Measurements from ENCODE around the gene RAB12. TPM values are rescaled to one million over a fixed set of nuclear protein-coding genes. Genes with fewer than 3 reads are reported as not detected.
A peak's percentile ranks its signal among the peaks of the same experiment; 100 is the strongest.
"Not testable (repeated sequence)": the region's sequence is repeated elsewhere in the genome, so short reads cannot be mapped to it uniquely, and the experiment has no call there.

The RAB12 gene
- total RNA-seq, 1 experiment from 2014 or later = 35.1 TPM

DNA sequence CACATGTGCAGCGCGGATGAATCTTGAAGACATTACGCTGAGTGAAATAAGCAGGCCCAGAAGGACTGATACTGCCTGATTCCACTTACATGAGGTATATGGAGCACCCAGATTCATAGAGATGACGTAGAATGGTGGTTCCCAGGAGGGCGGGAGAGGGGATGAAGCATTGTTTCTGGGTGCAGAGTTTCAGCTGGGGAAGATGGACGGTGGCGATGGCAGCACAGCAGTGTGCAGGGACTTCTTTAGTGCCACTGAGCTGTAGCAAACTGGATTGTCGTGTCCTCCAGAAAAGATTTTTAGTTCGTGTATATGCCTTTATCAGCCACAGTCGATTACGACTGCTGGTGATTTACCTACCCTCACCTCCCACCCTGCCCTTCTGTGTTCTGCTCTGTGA lies 30.5 kb downstream of the RAB12 start:
- no peaks in the 10 kb centered on the region for H3K4me1 ChIP-seq (ENCODE audit: insufficient read depth, low read length, poor library complexity, severe bottlenecking)
- H3K4me3 ChIP-seq (ENCODE audit: low read depth, low read length, poor library complexity, severe bottlenecking) = no peak overlapping the region
- no peaks in the 10 kb centered on the region for H3K9me3 ChIP-seq (ENCODE audit: low read depth, low read length, poor library complexity, severe bottlenecking)
- H3K27ac ChIP-seq (ENCODE audit: low read depth, low read length, poor library complexity, severe bottlenecking) = no peak overlapping the region
- DNase-seq (ENCODE audit: low spot score) = no peak
- TF ChIP-seq, protein P1, sequence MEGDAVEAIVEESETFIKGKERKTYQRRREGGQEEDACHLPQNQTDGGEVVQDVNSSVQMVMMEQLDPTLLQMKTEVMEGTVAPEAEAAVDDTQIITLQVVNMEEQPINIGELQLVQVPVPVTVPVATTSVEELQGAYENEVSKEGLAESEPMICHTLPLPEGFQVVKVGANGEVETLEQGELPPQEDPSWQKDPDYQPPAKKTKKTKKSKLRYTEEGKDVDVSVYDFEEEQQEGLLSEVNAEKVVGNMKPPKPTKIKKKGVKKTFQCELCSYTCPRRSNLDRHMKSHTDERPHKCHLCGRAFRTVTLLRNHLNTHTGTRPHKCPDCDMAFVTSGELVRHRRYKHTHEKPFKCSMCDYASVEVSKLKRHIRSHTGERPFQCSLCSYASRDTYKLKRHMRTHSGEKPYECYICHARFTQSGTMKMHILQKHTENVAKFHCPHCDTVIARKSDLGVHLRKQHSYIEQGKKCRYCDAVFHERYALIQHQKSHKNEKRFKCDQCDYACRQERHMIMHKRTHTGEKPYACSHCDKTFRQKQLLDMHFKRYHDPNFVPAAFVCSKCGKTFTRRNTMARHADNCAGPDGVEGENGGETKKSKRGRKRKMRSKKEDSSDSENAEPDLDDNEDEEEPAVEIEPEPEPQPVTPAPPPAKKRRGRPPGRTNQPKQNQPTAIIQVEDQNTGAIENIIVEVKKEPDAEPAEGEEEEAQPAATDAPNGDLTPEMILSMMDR (conservative IDR thresholded peaks at IDR 0.05; ENCODE audit: low read depth, low read length) = no peak
- TF ChIP-seq EZH2 (IDR thresholded peaks at IDR 0.05; ENCODE audit: borderline replicate concordance, low read depth, low read length, poor library complexity, severe bottlenecking) = no peak
- peaks cover 31% of the 10 kb centered on the region for H3K36me3 ChIP-seq (ENCODE audit: insufficient read depth, low read length, poor library complexity, severe bottlenecking)
- BruUV-seq (replicated peaks) = no TSS peak
- ChIA-PET CTCF (interaction anchor here (0.7 kb wide), 1 partner anchor 162 kb away, joined by 4 read pairs; no protein-coding TSS in a partner anchor), POLR2A (ENCODE audit: low non-redundant PET) (interaction anchor here (0.5 kb wide), 1 partner anchor 1823 kb away, joined by 9 read pairs; no protein-coding TSS in a partner anchor)
- intact Hi-C loops (cut with micrococcal nuclease; ENCODE audit: unreplicated experiment) = no loop called here
- no peaks in the 10 kb centered on the region for H3K27me3 ChIP-seq (replicated peaks; ENCODE audit: insufficient read depth, low read depth, low read length, poor library complexity)

DNA sequence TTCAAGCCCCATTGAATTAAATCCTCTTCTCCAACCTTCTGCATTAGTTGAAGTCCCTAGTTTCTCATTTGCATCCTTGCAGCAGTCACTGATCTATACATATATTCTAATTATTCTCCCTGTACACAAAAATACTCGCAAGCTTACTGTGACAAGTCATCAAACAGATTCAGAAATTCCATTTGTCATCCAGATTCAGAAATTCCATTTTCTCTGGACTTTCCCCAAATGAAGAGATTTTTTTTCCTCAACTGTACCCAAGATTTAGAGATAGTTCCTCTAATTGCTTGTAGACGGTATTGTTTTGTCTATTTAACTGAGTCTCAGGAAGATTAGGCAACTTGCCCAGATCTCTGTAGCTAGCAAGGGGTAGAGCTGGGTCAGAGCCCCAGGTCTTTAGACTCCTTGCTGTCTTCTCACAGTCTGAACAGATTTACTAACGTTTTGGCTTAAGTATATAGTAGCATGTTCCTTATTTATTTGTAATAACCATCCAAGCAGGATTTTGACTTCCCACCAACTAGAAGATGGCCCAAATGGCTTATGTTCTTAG lies 34.2 kb downstream of the RAB12 start:
- Histone ChIP-seq H3K9me3 (ENCODE audit: low read depth, low read length, poor library complexity, severe bottlenecking) (no peaks in the 10 kb centered on the region), H3K4me3 (ENCODE audit: low read depth, low read length, poor library complexity, severe bottlenecking) (no peak overlapping the region), H3K36me3 (ENCODE audit: insufficient read depth, low read length, poor library complexity, severe bottlenecking) (peaks cover 6% of the 10 kb centered on the region), H3K4me1 (ENCODE audit: insufficient read depth, low read length, poor library complexity, severe bottlenecking) (no peaks in the 10 kb centered on the region), H3K27me3 (replicated peaks; ENCODE audit: insufficient read depth, low read depth, low read length, poor library complexity) (no peaks in the 10 kb centered on the region), H3K27ac (ENCODE audit: low read depth, low read length, poor library complexity, severe bottlenecking) (no peak overlapping the region)
- CTCF ChIA-PET = no interaction called here
- BruUV-seq (replicated peaks) = no TSS peak
- POLR2A ChIA-PET (ENCODE audit: low non-redundant PET) = no interaction called here
- peak; percentile 24 for DNase-seq (ENCODE audit: low spot score)
- TF ChIP-seq EZH2 (IDR thresholded peaks at IDR 0.05; ENCODE audit: borderline replicate concordance, low read depth, low read length, poor library complexity, severe bottlenecking) = no peak
- TF ChIP-seq, protein P1 (conservative IDR thresholded peaks at IDR 0.05; ENCODE audit: low read depth, low read length) = no peak
- intact Hi-C loops (cut with micrococcal nuclease; ENCODE audit: unreplicated experiment) = no loop called here

DNA sequence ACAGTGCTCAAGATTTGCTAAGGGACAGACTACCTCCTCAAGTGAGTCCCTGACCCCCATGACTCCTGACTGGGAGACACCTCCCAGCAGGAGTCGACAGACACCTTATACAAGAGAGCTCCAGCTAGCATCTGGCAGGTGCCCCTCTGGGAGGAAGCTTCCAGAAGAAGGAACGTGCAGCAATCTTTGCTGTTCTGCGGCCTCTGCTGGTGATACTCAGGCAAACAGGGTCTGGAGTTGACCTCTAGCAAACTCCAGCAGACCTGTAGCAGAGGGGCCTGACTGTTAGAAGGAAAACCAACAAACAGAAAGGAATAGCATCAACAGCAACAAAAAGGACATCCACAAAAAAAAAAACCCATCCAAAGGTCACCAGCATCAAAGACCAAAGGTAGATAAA lies 38.1 kb downstream of the RAB12 start:
- POLR2A ChIA-PET (ENCODE audit: low non-redundant PET); H3K4me1 ChIP-seq (ENCODE audit: insufficient read depth, low read length, poor library complexity, severe bottlenecking); BruUV-seq (replicated peaks); intact Hi-C loops (cut with micrococcal nuclease; ENCODE audit: unreplicated experiment); DNase-seq (ENCODE audit: low spot score); H3K9me3 ChIP-seq (ENCODE audit: low read depth, low read length, poor library complexity, severe bottlenecking); H3K27me3 ChIP-seq (replicated peaks; ENCODE audit: insufficient read depth, low read depth, low read length, poor library complexity); H3K4me3 ChIP-seq (ENCODE audit: low read depth, low read length, poor library complexity, severe bottlenecking); H3K27ac ChIP-seq (ENCODE audit: low read depth, low read length, poor library complexity, severe bottlenecking); CTCF ChIA-PET; H3K36me3 ChIP-seq (ENCODE audit: insufficient read depth, low read length, poor library complexity, severe bottlenecking): not testable (repeated sequence)

DNA sequence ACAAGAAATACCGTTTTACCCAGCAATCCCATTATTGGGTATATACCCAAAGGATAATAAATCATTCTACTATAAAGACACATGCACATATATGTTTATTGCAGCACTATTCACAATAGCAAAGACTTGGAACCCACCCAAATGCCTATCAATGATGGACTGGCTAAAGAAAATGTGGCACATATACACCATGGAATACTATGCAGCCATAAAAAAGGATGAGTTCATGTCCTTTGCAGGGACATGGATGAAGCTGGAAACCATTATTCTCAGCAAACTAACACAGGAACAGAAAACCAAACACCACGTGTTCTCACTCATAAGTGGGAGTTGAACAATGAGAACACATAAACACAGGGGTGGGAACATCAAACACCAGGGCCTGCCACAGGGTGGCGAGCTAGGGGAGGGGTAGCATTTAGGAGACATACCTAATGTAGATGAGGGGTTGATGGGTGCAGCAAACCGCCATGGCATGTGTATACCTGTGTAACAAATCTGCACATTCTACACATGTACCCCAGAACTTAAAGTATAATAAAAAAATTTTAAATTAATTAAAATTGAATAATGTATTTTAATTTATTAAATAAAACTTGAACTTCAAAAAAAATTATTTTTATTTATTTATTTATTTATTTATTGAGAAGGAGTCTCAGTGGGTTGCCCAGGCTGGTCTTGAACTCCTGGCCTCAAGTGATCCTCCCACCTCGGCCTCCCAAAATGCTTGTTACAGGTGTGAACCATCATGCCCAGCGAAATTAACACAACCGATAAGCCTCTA lies 42.4 kb downstream of the RAB12 start:
- POLR2A ChIA-PET (ENCODE audit: low non-redundant PET); H3K4me3 ChIP-seq (ENCODE audit: low read depth, low read length, poor library complexity, severe bottlenecking); BruUV-seq (replicated peaks); H3K4me1 ChIP-seq (ENCODE audit: insufficient read depth, low read length, poor library complexity, severe bottlenecking); H3K27ac ChIP-seq (ENCODE audit: low read depth, low read length, poor library complexity, severe bottlenecking); H3K36me3 ChIP-seq (ENCODE audit: insufficient read depth, low read length, poor library complexity, severe bottlenecking); H3K9me3 ChIP-seq (ENCODE audit: low read depth, low read length, poor library complexity, severe bottlenecking); CTCF ChIA-PET; DNase-seq (ENCODE audit: low spot score): not testable (repeated sequence)
- intact Hi-C loops (cut with micrococcal nuclease; ENCODE audit: unreplicated experiment) = loop anchor here (10.0 kb wide), 2 partner anchors 403 to 863 kb away; no protein-coding TSS in a partner anchor
- H3K27me3 ChIP-seq (replicated peaks; ENCODE audit: insufficient read depth, low read depth, low read length, poor library complexity) = peaks cover 14% of the 10 kb centered on the region

Measured in A673 (cell line).